Adrenal gland (tissue), 5 donors: Measurements from ENCODE around the gene HBE1.
"Not testable (repeated sequence)": the region's sequence is repeated elsewhere in the genome, so short reads cannot be mapped to it uniquely, and the experiment has no call there.

ENCODE experiments used
- CTCF ChIP-seq, 6 experiments: fragments of 450-650 bp in 4 of 6; fragments of 200-600 bp in 2 of 6; sonication (generic) in 1 of 6; IDR thresholded peaks; 1 replicate in 5 of 6; 2 replicates in 1 of 6; pipeline versions ENCODE4 v1.5.1 to v1.8.0; 2016 to 2021; ENCODE audit warnings: antibody characterized with exemption in 6 of 6, mild to moderate bottlenecking in 2 of 6, moderate library complexity in 1 of 6
- POLR2A ChIP-seq, 2 donors: fragments of 450-650 bp; IDR thresholded peaks; one replicate each; pipeline ENCODE4 v1.6.1; 2017; ENCODE audit warnings: antibody characterized with exemption in 2 of 2, mild to moderate bottlenecking in 2 of 2, moderate library complexity in 1 of 2
- donor health status: DM: no; HTN: no; CAD: no.

GRCh38 chr11:5253440-5253839 lies 16.3 kb downstream of the HBE1 start:
- TF ChIP-seq POLR2A, CTCF (IDR thresholded peaks at IDR 0.05): not testable (repeated sequence)
